ENCODE results near the gene HLA-DMB. TPM values are rescaled to one million over a fixed set of nuclear protein-coding genes. Genes with fewer than 3 reads are reported as not detected.

The HLA-DMB gene
- total RNA-seq, 1 experiment from 2014 or later: 3.3 TPM

GRCh38 chr6:32960563-32960962 lies 19.7 kb upstream of the HLA-DMB start:
- Histone ChIP-seq H3K9me3 (ENCODE audit: control insufficient read depth in 1 of 2, insufficient read depth in 1 of 2, low read depth in 1 of 2, low read length in 2 of 2) (no peaks in the 10 kb centered on the region), H3K36me3 (ENCODE audit: control insufficient read depth in 1 of 2, insufficient read depth in 2 of 2, low read length in 2 of 2) (no peaks in the 10 kb centered on the region), H3K27ac (ENCODE audit: low read depth, low read length) (no peak overlapping the region), H3K79me2 (ENCODE audit: insufficient read depth, low read length) (peaks cover 42% of the 10 kb centered on the region), H2AFZ (ENCODE audit: low read depth, low read length, poor library complexity, severe bottlenecking) (no peak overlapping the region), H3K4me2 (ENCODE audit: low read length) (no peak overlapping the region), H3K9me2 (ENCODE audit: insufficient read depth) (no peaks in the 10 kb centered on the region), H3K4me3 (replicated peaks in 1 of 2; ENCODE audit: low read depth in 1 of 2, low read length in 2 of 2) (no peak overlapping the region), H3K4me1 (ENCODE audit: control insufficient read depth in 1 of 2, insufficient read depth in 2 of 2, low read length in 2 of 2) (no peaks in the 10 kb centered on the region), H3K27me3 (ENCODE audit: insufficient read depth, low read length) (no peaks in the 10 kb centered on the region), H4K20me1 (ENCODE audit: insufficient read depth) (no peaks in the 10 kb centered on the region), H3K9ac (ENCODE audit: low read length) (no peak overlapping the region)
- ATAC-seq (no peak), DNase-seq (ENCODE audit: low read depth, low spot score) (no peak)
- ChIA-PET POLR2A (interaction anchor here (1.1 to 1.4 kb wide), 2 partner anchors 11 to 18 kb away, joined by 4 to 10 read pairs; no protein-coding TSS in a partner anchor), CTCF (no interaction called here), RAD21 (ENCODE audit: low non-redundant PET in 1 of 2, low total read pairs in 2 of 2, uncharacterized antibody in 2 of 2, unreplicated experiment in 2 of 2) (no interaction called here)
- no TSS peak for BruUV-seq (replicated peaks)
- TF ChIP-seq TCF7L2 (IDR thresholded peaks at IDR 0.05; ENCODE audit: borderline replicate concordance, extremely low read depth, insufficient read depth, insufficient read length): no peak
- TF ChIP-seq, protein P1, sequence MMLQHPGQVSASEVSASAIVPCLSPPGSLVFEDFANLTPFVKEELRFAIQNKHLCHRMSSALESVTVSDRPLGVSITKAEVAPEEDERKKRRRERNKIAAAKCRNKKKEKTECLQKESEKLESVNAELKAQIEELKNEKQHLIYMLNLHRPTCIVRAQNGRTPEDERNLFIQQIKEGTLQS (IDR thresholded peaks at IDR 0.05): no peak
- no peak for TF ChIP-seq EZH2phosphoT487 (IDR thresholded peaks at IDR 0.05; ENCODE audit: borderline replicate concordance)
- no peak for TF ChIP-seq POLR2AphosphoS5 (IDR thresholded peaks at IDR 0.05; ENCODE audit: low read depth, low read length)
- TF ChIP-seq ZBTB33 (IDR thresholded peaks at IDR 0.05; ENCODE audit: extremely low read depth, insufficient replicate concordance, low read length): no peak
- no peak for TF ChIP-seq JUND (IDR thresholded peaks at IDR 0.05)
- intact Hi-C loops (cut with micrococcal nuclease): no loop called here

- ChIA-PET POLR2A (interaction anchor here (8.1 kb wide), 1 partner anchor 13 kb away, joined by 143 read pairs; the partner anchor contains the start of gene BRD2), RAD21 (ENCODE audit: low non-redundant PET in 1 of 2, low total read pairs in 2 of 2, uncharacterized antibody in 2 of 2, unreplicated experiment in 2 of 2) (no interaction called here), CTCF (no interaction called here)
- Histone ChIP-seq H3K27ac (ENCODE audit: low read depth, low read length) (no peak overlapping the region), H2AFZ (ENCODE audit: low read depth, low read length, poor library complexity, severe bottlenecking) (no peak overlapping the region), H3K9ac (ENCODE audit: low read length) (no peak overlapping the region), H3K4me1 (ENCODE audit: control insufficient read depth in 1 of 2, insufficient read depth in 2 of 2, low read length in 2 of 2) (peaks cover 0 to 17% of the 10 kb centered on the region in 2 experiments; a peak in 2 of 4 replicates), H3K4me2 (ENCODE audit: low read length) (no peak overlapping the region), H3K9me3 (ENCODE audit: control insufficient read depth in 1 of 2, insufficient read depth in 1 of 2, low read depth in 1 of 2, low read length in 2 of 2) (no peaks in the 10 kb centered on the region), H3K36me3 (ENCODE audit: control insufficient read depth in 1 of 2, insufficient read depth in 2 of 2, low read length in 2 of 2) (no peaks in the 10 kb centered on the region), H3K9me2 (ENCODE audit: insufficient read depth) (no peaks in the 10 kb centered on the region), H3K79me2 (ENCODE audit: insufficient read depth, low read length) (peaks cover 13% of the 10 kb centered on the region), H4K20me1 (ENCODE audit: insufficient read depth) (no peaks in the 10 kb centered on the region), H3K27me3 (ENCODE audit: insufficient read depth, low read length) (no peaks in the 10 kb centered on the region), H3K4me3 (replicated peaks in 1 of 2; ENCODE audit: low read depth in 1 of 2, low read length in 2 of 2) (no peak overlapping the region)
- ATAC-seq (no peak), DNase-seq (ENCODE audit: low read depth, low spot score) (no peak)
- intact Hi-C loops (cut with micrococcal nuclease): no loop called here
- BruUV-seq (replicated peaks): no TSS peak
- TF ChIP-seq EGR1 (IDR thresholded peaks at IDR 0.05; ENCODE audit: low read depth) (no peak), ZBTB33 (IDR thresholded peaks at IDR 0.05; ENCODE audit: extremely low read depth, insufficient replicate concordance, low read length) (no peak), EZH2phosphoT487 (IDR thresholded peaks at IDR 0.05; ENCODE audit: borderline replicate concordance) (no peak), RAD21 (IDR thresholded peaks at IDR 0.05; ENCODE audit: low read depth) (no peak)
These were observed 15.3 kb upstream of the HLA-DMB start for GRCh38 chr6:32956176-32956575.
